ENCODE measurements around the gene CSH1.

GRCh38 chr17:63854709-63855108 is 41.7 kb downstream of the CSH1 start:
- TF ChIP-seq CTCF (IDR thresholded peaks at IDR 0.05) (no peak), POLR2A (IDR thresholded peaks at IDR 0.05) (no peak)
